K562 (cell line): ENCODE measurements around the gene NASP. TPM values are rescaled to one million over a fixed set of nuclear protein-coding genes. Genes with fewer than 3 reads are reported as not detected.

Experiments used
- ATF6 ChIP-seq: sonication (generic); formaldehyde crosslinking; IDR thresholded peaks from 2 replicates; pipeline ENCODE4 v1.4.0; 2020; ENCODE audit warnings: mild to moderate bottlenecking, missing genetic modification reagents
- BMI1 ChIP-seq: fragments of 150-350 bp; IDR thresholded peaks from 2 replicates; pipeline ENCODE4 v1.6.1; 2014; ENCODE audit warnings: low read length
- CREB3 ChIP-seq: fragments of 450-650 bp; conservative IDR thresholded peaks from 2 replicates; pipeline ENCODE4 v1.6.1; 2016; ENCODE audit warnings: missing genetic modification characterization, low read depth, mild to moderate bottlenecking, missing compliant biosample characterization, moderate library complexity
- CREM ChIP-seq: IDR thresholded peaks from 2 replicates; pipeline ENCODE4 v1.6.1; 2014; ENCODE audit warnings: antibody characterized with exemption, low read depth
- ETV5 ChIP-seq: sonication (generic); formaldehyde crosslinking; IDR thresholded peaks from 2 replicates; pipeline ENCODE4 v1.4.0; 2020; ENCODE audit warnings: low read depth, mild to moderate bottlenecking, missing genetic modification reagents
- GTF2E2 ChIP-seq: fragments of 200-800 bp; sonication (Bioruptor generic); IDR thresholded peaks from 2 replicates; pipeline ENCODE4 v1.6.1; 2016; ENCODE audit warnings: missing genetic modification characterization, missing compliant biosample characterization
- HNRNPUL1 ChIP-seq: fragments of 200-400 bp; formaldehyde crosslinking; IDR thresholded peaks from 2 replicates; pipeline ENCODE4 v1.6.1; 2017; ENCODE audit warnings: low read length
- NFIX ChIP-seq: fragments of 250-450 bp; sonication (Bioruptor Pico); IDR thresholded peaks from 2 replicates; pipeline ENCODE4 v1.4.0; 2020; ENCODE audit warnings: low read depth, mild to moderate bottlenecking, moderate library complexity
- NR2C2 ChIP-seq, 2 experiments: fragments of 200-800 bp in 1 of 2; sonication (Bioruptor generic) in 1 of 2; sonication (generic) in 1 of 2; formaldehyde crosslinking in 1 of 2; IDR thresholded peaks; 2 replicates each; pipeline versions ENCODE4 v1.6.1 to v1.8.0; 2016 to 2022; ENCODE audit warnings: mild to moderate bottlenecking in 1 of 2, missing compliant biosample characterization in 1 of 2, missing genetic modification characterization in 1 of 2, missing genetic modification reagents in 1 of 2
- PCBP2 ChIP-seq: fragments of 200-400 bp; formaldehyde crosslinking; IDR thresholded peaks from 2 replicates; pipeline ENCODE4 v1.6.1; 2018; ENCODE audit warnings: low read length, low read depth, mild to moderate bottlenecking, moderate library complexity; ENCODE audit not compliant: poor library complexity, severe bottlenecking
- PHF21A ChIP-seq: fragments of 450-650 bp; IDR thresholded peaks from 2 replicates; pipeline ENCODE4 v1.6.1; 2017; ENCODE audit warnings: low read depth, borderline replicate concordance
- RBM15 ChIP-seq: fragments of 200-400 bp; formaldehyde crosslinking; IDR thresholded peaks from 2 replicates; pipeline ENCODE4 v1.6.1; 2018; ENCODE audit warnings: mild to moderate bottlenecking, low read length, moderate library complexity; ENCODE audit not compliant: insufficient read depth
- SMC3 ChIP-seq: conservative IDR thresholded peaks from 2 replicates; pipeline ENCODE4 v1.6.1; 2011; ENCODE audit warnings: low read depth, low read length, improper control_type of control experiment; ENCODE audit not compliant: insufficient read depth
- SP1 ChIP-seq: sonication (generic); formaldehyde crosslinking; IDR thresholded peaks from 2 replicates; pipeline ENCODE4 v1.8.1; 2022; ENCODE audit warnings: mild to moderate bottlenecking, missing genetic modification reagents
- SRSF1 ChIP-seq: fragments of 200-400 bp; formaldehyde crosslinking; IDR thresholded peaks from 2 replicates; pipeline ENCODE4 v1.6.1; 2017; ENCODE audit warnings: mild to moderate bottlenecking, low read depth, low read length, moderate library complexity
- STAT5B ChIP-seq: fragments of 250-450 bp; sonication (Bioruptor Pico); IDR thresholded peaks from 2 replicates; pipeline ENCODE4 v1.8.0; 2021; ENCODE audit warnings: mild to moderate bottlenecking, inconsistent platforms
- TFE3 ChIP-seq: fragments of 450-650 bp; formaldehyde crosslinking; IDR thresholded peaks from 2 replicates; pipeline ENCODE4 v1.4.0; 2020; ENCODE audit warnings: mild to moderate bottlenecking, mixed read lengths
- U2AF2 ChIP-seq: fragments of 200-400 bp; formaldehyde crosslinking; optimal IDR thresholded peaks from 2 replicates; pipeline ENCODE3; 2017; ENCODE audit warnings: low read depth, mild to moderate bottlenecking, low read length
- ZNF165 ChIP-seq: fragments of 250-450 bp; sonication (Bioruptor Pico); IDR thresholded peaks from 2 replicates; pipeline ENCODE4 v1.4.0; 2020; ENCODE audit warnings: borderline replicate concordance
- ZNF274 ChIP-seq: IDR thresholded peaks from 2 replicates; pipeline ENCODE4 v1.6.1; 2011; ENCODE audit warnings: low read depth, mild to moderate bottlenecking, low read length, moderate library complexity, borderline replicate concordance
- ZNF3 ChIP-seq: fragments of 250-450 bp; sonication (Bioruptor Pico); IDR thresholded peaks from 2 replicates; pipeline ENCODE4 v1.5.0; 2021; ENCODE audit warnings: mild to moderate bottlenecking, moderate library complexity
- ZNF445 ChIP-seq: fragments of 250-450 bp; sonication (Bioruptor Pico); IDR thresholded peaks from 2 replicates; pipeline ENCODE4 v1.4.0; 2020; ENCODE audit warnings: low read depth, mild to moderate bottlenecking, moderate library complexity
- ZZZ3 ChIP-seq: fragments of 450-650 bp; IDR thresholded peaks from 2 replicates; pipeline ENCODE4 v1.6.1; 2016; ENCODE audit warnings: antibody characterized with exemption, mild to moderate bottlenecking, moderate library complexity
- polyA plus RNA-seq, 8 experiments: library from polyadenylated mRNA; depleted of rRNA in 4 of 8; stranded (reverse) in 5 of 8; unstranded in 3 of 8; fragments of >200 nt; fragmentation: Nextera tagmentation in 2 of 8; fragmentation: Illumina TruSeq in 1 of 8; extraction: Ambion mirVana in 2 of 8; extraction: Trizol in 1 of 8; gene quantifications; 2 replicates each; pipeline versions ENCODE4 v1.2.1 to v1.2.3, GENCODE V29; 2011 to 2014; ENCODE audit warnings: inconsistent platforms in 1 of 8, missing spikeins in 1 of 8
- total RNA-seq, 7 experiments: library from RNA; depleted of rRNA in 6 of 7; stranded (reverse); fragments of >200 nt in 6 of 7; fragmentation: Illumina TruSeq in 2 of 7; extraction: Trizol in 2 of 7; gene quantifications; 2 replicates each; pipeline versions ENCODE4 v1.2.1 to v1.2.3, GENCODE V29; 2011 to 2021; ENCODE audit warnings: low replicate concordance in 1 of 7

Gene NASP
- total and polyA plus RNA-seq, 9 of the 15 experiments (the other 6 are each of a cell fraction or from before 2014, with no cell fraction given), result 199 to 578 (median 419) TPM

GRCh38 chr1:45550401-45551351 lies 33.2 kb upstream of the NASP start, which contains the start of gene AKR1A1 (continued):
- TF ChIP-seq NFIX (CRISPR knock-in tag), result no peak
- TF ChIP-seq ZNF445 (CRISPR knock-in tag), result no peak
- no peak for TF ChIP-seq PHF21A
- no peak for TF ChIP-seq ZNF274
- TF ChIP-seq NR2C2 (CRISPR knock-in tag; IDR thresholded peaks at IDR 0.05), result peak; percentile 81
- TF ChIP-seq NR2C2 (tag; IDR thresholded peaks at IDR 0.05), result peak; percentile 77
- peak; percentile 95 for TF ChIP-seq SP1 (CRISPR knock-in tag)
- no peak for TF ChIP-seq STAT5B
- no peak; the same call in 1 of the 2 replicates for TF ChIP-seq TFE3 (CRISPR knock-in tag)
- no peak; the same call in 1 of the 2 replicates for TF ChIP-seq ZNF165 (CRISPR knock-in tag)
- TF ChIP-seq ATF6 (CRISPR knock-in tag), result peak; percentile 93
- TF ChIP-seq PCBP2, result no peak
- TF ChIP-seq RBM15, result no peak
- TF ChIP-seq CREB3 (tag), result peak; percentile 96
- TF ChIP-seq U2AF2, result no peak
- no peak for TF ChIP-seq SMC3
- peak; percentile 73; the same call in 1 of the 2 replicates for TF ChIP-seq ETV5 (CRISPR knock-in tag)
- TF ChIP-seq CREM, result peak; percentile 39; the same call in 1 of the 2 replicates
- TF ChIP-seq ZNF3 (CRISPR knock-in tag), result no peak
- no peak for TF ChIP-seq SRSF1
- TF ChIP-seq ZZZ3, result no peak
- no peak for TF ChIP-seq HNRNPUL1
- peak; percentile 90 for TF ChIP-seq GTF2E2 (tag)
- TF ChIP-seq BMI1, result no peak
